Prostate gland (tissue), 2 donors: Measurements from ENCODE around the gene DTX1.

Source experiments
- CTCF ChIP-seq, 4 experiments: fragments of 200-600 bp in 2 of 4; fragments of 450-650 bp in 2 of 4; sonication (generic) in 2 of 4; IDR thresholded peaks; 1 replicate in 3 of 4; 2 replicates in 1 of 4; pipeline ENCODE4 v1.5.1; 2016 to 2019; ENCODE audit warnings: antibody characterized with exemption in 4 of 4, mild to moderate bottlenecking in 2 of 4, moderate library complexity in 2 of 4
- POLR2A ChIP-seq: fragments of 450-650 bp; IDR thresholded peaks from one replicate; pipeline ENCODE4 v1.6.1; 2016; ENCODE audit warnings: antibody characterized with exemption, mild to moderate bottlenecking
- POLR2AphosphoS5 ChIP-seq: sonication (generic); formaldehyde crosslinking; IDR thresholded peaks from one replicate; pipeline ENCODE4 v1.6.1; 2017; ENCODE audit warnings: antibody characterized with exemption

- no peak for TF ChIP-seq CTCF (IDR thresholded peaks at IDR 0.05)
- TF ChIP-seq POLR2A, result no peak
- no peak for TF ChIP-seq POLR2AphosphoS5
Measured at GRCh38 chr12:113102811-113103210, 46.3 kb downstream of the DTX1 start.
